ENCODE measurements around the gene WDR19.
"Not testable (repeated sequence)": the region's sequence is repeated elsewhere in the genome, so short reads cannot be mapped to it uniquely, and the experiment has no call there.

The WDR19 gene

DNA sequence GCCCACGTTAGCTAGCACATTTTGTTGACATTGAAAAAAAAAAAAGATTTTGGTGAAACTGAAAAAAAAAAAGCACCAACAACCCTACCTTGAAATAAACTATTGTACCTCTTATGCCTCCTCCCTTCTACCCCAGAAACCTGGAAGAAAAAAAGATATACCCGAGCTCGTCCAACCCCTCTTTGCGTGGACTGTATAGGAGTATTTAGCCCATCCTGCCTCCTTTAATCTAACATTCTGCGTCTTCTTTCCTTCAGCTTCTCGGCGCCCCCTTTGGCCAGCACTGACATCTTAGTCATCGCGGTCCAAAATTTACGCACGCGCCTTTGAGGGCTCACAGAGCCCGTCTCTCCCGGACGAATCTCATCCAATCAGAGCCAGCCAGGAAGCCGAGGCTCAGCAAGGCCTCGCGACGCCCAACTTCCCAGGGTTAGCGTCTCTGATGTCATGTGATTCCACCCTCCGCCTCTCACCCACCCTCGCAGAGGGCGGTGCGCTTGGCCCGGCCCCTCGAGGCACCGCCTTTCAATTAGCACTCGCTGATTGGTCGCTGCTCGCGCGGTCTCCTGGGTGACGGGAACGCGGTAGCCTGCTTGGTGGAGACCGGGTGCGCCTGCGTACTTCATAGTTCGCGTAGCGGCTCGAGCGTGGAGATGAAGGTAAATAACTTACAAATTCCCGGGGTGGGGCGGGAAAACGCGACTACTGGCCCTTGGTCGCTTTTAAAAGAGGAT, at the start of gene WDR19:
WDR19 (plus strand) TSS at position 625 of the 734 bp plus-strand sequence; CDS start at position 654, 29 bp downstream.
- peak; percentile 100 for DNase-seq

DNA sequence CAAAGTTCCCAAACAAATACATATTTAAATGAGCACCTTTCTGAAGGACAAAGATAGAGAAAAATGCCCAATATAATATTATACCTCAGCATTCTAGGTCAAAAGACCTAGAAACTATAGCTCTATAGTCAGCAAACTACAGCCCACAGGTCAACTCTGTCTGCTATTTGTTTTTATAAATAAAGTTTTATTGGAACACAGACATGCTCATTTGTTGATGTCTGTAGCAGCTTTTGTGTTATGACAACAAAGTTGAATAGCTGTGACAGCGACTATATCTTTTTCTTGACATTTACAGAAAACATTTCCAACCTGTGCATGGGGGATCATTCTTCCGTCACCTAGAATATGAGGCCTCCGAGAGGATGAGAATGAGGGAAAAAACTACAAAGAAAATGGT, 48.7 kb upstream of the WDR19 start:
- DNase-seq, result no peak

- no peak for DNase-seq
These were observed 47.5 kb upstream of the WDR19 start for GRCh38 chr4:39134683-39135306.

DNA sequence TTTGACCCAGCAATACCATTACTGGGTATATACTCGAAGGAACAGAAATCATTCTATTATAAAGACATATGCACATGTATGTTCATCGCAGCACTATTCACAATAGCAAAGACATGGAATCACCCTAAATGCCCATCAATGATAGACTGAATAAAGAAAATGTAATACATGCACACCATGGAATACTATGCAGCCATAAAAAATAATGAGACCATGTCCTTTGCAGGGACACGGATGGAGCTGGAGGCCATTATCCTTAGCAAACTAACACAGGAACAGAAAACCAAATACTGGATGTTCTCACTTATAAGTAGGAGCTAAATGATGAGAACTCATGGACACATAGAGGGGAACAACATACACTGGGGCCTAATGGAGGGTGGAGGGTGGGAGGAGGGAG, 44.1 kb upstream of the WDR19 start:
- DNase-seq, result not testable (repeated sequence)

- DNase-seq, result no peak
These were observed 36.1 kb upstream of the WDR19 start for GRCh38 chr4:39146211-39146610.

DNA sequence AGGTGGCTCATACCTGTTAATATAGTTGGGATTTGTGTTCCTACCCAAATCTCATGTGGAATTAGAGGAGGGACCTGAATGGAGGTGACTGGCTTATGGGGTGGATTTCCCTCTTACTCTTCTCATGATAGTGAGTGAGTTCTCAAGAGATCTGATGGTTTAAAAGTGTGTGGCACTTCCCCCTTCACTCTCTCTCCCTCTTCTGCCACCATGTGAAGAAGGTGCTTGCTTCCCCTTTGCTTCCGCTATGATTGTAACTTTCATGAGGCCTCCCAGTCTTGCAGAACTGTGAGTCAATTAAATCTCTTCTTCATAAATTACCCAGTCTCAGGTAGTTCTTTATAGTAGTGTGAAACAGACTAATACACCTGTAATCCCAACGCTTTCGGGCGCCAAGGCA, 28.3 kb upstream of the WDR19 start:
- DNase-seq, result no peak

DNA sequence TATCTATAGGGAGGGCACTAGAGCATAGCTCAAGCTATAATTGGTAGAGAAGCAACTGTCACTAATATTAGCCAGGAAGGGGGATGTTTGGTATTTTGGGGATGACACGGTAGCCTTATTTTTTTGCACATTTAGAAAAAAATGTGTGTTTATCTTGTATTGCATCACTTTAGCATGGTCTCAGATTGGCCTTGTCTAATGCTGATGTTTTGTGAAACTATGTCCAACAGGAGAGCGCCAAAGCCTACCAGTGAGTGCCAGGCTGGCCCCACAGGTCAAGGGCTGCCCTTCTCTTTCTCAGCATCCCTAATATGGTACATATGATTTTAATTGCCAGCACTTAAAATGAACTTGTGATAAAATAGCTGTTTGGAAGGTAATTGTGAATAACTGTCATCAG, 24.8 kb upstream of the WDR19 start:
- no peak for DNase-seq

- no peak for DNase-seq
These were observed 16.2 kb upstream of the WDR19 start for GRCh38 chr4:39166177-39166576.

- DNase-seq, result no peak
These were observed 15.7 kb upstream of the WDR19 start for GRCh38 chr4:39166669-39167068.

- DNase-seq, result no peak
These were observed 12.9 kb upstream of the WDR19 start for GRCh38 chr4:39169426-39169825.

- DNase-seq, result no peak
These were observed 12.0 kb upstream of the WDR19 start for GRCh38 chr4:39170301-39170700.

DNA sequence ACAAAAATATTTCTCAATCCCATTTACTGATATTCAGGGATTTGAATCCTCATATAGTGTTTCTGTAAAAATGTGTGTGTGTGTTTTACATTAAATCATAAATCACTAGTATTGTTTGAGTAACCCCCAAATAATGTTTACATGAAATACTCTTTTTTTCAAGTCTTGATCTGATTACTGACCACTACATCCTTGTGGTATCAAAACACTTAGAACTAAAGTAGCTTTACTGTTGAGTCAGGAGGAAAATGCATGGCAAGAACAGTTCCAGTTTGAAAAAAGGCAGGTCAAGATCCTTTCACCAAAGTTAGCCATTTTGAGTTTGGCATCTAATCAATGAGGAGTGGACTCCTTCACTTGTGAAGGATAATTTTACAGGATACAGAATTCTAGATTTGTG, 3.6 kb upstream of the WDR19 start:
- DNase-seq, result no peak

- DNase-seq, result no peak
These were observed 2.6 kb upstream of the WDR19 start for GRCh38 chr4:39179681-39180080.

DNA sequence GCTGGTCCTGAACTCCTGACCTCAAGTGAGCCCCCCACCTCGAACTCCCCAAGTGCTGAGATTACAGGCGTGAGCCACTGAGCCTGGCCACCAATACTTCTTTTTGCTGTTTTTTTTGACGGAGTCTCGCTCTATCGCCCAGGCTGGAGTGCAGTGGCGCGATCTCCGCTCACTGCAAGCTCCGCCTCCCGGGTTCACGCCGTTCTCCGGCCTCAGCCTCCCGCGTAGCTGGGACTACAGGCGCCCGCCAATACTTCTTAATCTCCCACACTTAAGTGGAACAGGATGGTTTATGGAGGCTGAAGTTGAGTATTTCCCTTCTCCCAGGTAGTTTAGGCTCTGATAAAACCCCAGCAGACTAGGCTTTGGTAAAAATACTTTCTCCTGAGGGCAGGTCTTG, 1.7 kb upstream of the WDR19 start:
- not testable (repeated sequence) for DNase-seq

GRCh38 chr4:39181520-39181904, 817 bp upstream of the WDR19 start:
- no peak for DNase-seq

- no peak for DNase-seq
These were observed 19.6 kb downstream of the WDR19 start for GRCh38 chr4:39201963-39202362.

DNA sequence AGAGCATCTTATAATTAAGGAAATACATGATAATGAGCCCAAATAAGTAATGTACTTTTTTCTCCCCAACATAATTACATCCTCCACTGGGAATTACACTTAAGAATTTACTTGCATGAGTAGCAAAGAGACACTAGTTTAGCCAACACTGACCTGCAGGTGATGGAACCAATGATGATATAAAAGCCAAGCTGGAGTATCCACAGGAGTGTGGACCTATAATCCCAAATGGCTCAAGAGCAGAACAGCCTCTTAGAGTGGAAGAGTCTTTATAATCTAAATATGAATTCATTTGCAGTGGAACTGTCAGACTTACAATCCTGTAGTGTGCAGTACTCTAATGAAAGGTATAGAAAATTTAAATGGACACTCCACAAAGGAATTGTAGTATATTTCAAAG, 22.2 kb downstream of the WDR19 start:
- DNase-seq, result no peak

GRCh38 chr4:39205000-39205399, 22.7 kb downstream of the WDR19 start:
- DNase-seq, result no peak

- DNase-seq, result no peak
These were observed 23.1 kb downstream of the WDR19 start for GRCh38 chr4:39205476-39205875.

DNA sequence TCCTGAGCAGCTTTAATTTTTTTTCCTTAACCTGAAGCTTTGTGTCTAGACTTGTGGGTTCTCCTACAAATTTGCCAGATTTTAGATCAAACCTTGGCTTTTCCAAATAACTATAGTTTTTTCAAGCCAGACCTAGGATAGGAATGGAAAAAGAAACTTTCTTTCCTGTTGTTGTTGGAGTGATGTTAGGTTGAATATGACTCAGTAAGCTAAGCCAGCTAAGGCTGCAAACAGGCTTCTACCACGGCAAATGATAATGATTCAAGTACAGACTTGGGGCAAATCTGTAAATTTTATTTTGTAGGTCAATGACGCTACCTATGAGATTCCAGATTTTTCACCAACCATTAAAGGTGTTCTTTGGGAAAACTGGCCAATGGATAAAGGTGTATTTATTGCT, 45.6 kb downstream of the WDR19 start:
- DNase-seq, result no peak

- DNase-seq, result no peak
These were observed 46.0 kb downstream of the WDR19 start for GRCh38 chr4:39228377-39228776.

- DNase-seq, result peak; percentile 2
These were observed 48.1 kb downstream of the WDR19 start for GRCh38 chr4:39230462-39230861.

DNA sequence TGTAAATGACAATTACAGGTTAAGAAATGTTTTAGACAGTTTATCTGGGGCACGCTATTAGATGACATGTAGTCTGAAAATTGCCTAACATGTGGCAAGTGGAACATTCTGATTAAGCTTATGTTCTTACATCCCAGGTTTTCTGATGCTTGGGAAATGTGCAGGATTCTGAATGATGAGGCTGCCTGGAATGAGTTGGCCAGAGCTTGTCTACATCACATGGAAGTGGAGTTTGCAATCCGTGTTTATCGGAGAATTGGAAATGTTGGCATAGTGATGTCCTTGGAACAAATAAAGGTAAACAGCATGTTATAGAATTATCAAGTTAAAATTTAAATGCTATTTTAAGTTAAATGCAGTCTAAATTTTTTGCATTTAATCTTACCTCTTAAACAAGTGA, 49.3 kb downstream of the WDR19 start:
- DNase-seq, result no peak

DNA sequence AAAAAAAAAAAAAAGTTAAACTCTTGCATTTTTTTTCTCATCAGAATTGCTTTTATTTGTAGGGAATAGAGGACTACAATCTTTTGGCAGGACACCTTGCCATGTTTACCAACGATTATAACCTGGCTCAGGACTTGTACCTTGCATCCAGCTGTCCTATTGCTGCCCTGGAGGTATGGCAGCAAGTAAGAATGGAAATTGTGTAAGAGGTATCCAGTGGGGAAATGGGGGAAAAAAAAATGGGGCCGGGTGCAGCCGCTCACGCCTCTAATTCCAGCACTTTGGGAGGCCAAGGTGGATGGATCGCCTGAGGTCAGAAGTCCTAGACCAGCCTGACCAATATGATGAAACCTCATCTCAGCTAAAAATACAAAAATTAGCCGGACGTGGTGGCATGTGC, 49.8 kb downstream of the WDR19 start:
- no peak for DNase-seq

GRCh38 chr4:39233114-39233513, 50.8 kb downstream of the WDR19 start:
- no peak for DNase-seq
